GM18868 (cell line): ENCODE results near the gene ZFP36.
"Not testable (repeated sequence)": the region's sequence is repeated elsewhere in the genome, so short reads cannot be mapped to it uniquely, and the experiment has no call there.

Source experiments
- ATAC-seq: cut with Tn5 transposase; IDR thresholded peaks from one replicate; pipeline ENCODE4 v1.9.1; 2021; ENCODE audit warnings: mild to moderate bottlenecking, moderate library complexity; ENCODE audit not compliant: unreplicated experiment

The ZFP36 gene, protein sequence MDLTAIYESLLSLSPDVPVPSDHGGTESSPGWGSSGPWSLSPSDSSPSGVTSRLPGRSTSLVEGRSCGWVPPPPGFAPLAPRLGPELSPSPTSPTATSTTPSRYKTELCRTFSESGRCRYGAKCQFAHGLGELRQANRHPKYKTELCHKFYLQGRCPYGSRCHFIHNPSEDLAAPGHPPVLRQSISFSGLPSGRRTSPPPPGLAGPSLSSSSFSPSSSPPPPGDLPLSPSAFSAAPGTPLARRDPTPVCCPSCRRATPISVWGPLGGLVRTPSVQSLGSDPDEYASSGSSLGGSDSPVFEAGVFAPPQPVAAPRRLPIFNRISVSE

DNA sequence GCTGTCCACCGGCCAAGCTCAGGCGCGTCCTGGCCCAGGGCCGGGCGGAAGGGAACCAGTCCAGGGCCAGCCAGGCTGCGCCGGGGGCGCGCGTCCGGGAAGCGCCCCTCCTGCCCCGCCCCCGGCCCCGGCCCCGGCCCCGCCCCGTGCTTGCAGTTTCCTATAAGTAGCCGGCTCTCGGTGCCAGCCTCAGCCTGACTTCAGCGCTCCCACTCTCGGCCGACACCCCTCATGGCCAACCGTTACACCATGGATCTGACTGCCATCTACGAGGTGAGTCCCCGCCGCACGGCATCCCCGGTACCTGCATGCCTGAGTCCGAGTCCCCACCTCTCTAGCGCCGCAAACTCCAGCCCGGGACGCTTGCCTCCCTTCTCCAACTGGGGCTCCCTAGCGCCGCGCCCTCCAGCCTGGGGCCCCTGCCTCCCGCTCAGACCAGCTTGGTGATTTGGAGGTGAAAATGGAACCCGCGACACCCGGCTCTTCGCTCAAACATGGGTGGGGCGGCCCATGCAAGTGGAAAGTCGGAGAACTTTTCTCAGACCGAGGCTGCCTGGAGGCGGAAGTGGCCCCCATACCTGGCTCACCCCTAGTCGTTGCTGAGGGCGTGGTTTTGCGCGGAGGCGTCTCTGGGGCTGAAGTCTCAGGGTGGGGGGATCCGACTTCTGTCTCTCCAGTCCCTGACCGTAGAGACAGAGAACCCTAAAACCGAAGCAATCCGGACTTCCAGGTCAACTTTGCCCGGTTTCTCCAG, at the start of gene ZFP36:
Gene ZFP36 (plus strand): TSS at position 192 of the 754 bp plus-strand sequence. CDS start 58 bp downstream, at position 250.
- ATAC-seq: peak; percentile 17

DNA sequence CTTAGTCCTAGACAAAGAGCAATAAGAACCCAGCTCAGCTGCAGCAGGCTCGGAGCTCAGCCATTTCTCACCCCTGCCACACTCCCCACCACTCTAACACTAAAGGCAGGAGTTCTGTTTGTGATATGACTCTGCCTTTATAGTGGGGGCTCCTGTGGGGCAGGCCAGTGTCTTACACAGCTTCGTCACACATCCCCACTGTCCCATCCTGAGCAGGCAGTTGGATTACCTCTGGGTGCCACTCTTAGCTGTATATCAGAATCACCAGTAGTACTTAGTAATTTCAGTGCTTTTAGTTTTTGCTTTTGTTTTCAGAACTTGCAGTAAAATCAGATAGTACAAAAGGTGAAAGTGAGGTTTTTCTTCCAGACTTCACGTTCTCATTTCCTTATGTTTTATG, 47.6 kb upstream of the ZFP36 start:
- no peak for ATAC-seq

DNA sequence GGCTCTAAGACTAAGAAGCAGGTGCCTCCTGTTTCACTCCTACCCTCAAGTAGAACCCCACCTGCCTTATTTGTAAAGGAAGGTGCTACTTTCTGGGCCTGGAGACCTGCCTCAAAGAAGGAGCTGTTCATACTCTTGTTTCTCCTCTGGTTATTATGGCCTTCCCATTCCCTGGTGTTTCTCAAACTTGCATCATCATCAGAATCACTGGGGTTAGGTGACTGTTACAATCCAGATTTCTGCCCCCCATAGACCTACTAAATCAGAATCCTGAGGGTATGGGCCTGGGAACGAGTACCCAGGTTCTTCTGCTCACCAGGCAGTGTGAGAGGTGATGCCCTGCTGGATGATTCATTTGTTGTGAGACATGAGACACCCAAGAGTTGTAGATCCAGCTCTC, 46.0 kb upstream of the ZFP36 start:
- no peak for ATAC-seq

DNA sequence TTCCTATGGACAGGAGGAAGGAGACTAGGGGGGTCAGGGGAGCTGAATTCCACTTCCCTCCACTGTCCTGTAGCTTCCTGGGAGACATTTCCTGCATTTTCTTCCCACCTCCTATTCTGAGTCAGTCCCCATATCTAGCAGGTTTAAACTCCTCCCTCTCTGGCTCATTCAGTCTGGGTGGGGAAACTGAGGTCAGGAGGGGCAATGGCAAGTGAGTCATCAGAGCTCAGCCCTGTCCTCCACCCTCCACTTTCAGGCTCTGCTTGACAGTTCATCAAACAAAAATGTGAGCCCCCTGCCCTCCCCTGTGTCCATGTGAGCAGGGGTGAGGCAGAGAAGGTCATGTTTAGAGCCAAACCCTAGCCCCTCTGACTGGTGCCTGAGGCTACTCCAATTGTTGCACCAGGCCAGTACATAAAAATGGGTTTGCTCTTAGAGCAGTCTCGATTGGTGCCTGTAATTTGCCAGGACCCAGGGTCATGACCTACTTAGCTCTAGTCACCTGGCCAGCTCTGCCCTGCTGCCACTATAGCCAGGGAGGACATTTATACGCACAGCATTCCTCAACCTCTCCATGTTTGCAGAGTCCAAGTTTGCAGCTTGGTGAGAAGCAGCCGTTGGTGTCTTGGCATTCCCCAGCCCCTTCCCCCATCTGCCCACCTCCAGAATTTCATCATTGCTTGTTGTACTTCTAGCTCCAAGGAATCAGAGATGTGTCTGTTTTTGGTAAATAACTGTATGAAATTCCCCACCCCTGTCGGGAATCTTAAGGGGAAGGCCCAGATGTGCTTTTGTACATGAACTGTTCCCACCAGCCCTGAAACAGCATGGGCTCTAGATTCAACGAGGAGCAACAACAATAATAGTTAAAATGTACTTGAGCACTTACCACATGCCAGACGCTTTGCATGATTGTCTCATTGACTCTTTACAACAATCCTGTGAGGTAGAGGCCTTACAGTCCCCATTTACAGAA, 43.7 kb upstream of the ZFP36 start:
- no peak for ATAC-seq

DNA sequence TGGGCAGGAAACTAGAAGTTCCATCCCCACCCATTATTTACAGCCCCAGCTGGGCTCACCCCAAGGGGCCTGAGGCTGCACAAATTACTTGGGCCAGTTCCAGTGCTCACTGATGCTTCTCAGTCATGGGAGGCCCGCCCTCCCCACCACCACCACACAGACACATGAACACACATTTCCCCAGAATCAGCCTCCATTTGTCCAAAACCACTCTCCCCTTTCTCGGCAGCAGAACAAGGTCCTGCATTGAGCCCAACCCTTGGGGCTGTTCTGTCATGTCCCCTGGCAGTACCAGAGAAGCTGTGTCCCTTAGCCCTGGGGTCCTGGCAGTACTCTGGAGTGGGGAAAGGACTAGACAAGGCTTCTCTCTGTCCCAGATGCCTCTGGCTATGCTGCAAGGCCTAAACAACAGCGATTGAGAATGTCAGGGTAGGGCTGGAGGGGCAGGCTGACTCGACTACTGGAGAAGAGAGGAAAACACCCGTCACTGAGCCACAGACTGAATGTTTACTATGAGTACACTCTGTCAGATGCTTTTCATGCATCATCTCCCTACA, 42.7 kb upstream of the ZFP36 start:
- ATAC-seq: no peak

DNA sequence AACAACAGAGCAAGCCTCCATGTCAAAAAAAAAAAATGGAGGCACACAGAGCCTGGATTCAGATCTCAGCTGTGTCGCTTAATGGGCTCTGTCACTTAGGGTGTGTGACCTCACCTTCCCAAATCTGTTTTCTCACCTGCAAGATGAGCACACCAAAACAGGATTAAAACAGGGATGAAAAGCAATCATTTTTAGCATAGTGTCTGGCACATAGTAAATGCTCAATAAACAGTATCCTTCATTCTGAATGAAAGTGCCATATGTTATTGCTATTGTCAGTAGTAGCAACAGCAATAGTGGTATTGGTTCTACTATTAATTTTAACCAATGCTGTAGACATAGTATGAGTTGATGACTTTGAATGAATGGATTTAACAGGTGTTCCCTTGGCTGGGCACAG, 41.1 kb upstream of the ZFP36 start:
- no peak for ATAC-seq

DNA sequence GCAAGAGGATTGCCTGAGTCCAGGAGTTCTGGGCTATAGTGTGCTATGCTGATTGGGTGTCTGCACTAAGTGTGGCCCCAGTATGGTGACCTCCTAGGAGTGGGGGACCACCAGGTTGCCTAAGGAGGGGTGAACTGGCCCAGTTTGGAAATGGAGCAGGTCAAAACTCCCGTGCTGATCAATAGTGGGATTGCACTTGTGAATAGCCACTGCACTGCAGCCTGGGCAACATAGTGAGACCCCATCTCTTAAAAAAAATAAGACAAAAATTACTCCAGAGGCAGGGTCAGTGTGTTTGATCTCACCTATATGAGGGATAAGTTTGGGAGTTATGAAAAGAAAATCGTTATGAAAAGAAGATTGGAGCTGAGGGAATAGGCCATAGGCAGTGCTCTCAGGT, 37.4 kb upstream of the ZFP36 start:
- ATAC-seq: no peak

DNA sequence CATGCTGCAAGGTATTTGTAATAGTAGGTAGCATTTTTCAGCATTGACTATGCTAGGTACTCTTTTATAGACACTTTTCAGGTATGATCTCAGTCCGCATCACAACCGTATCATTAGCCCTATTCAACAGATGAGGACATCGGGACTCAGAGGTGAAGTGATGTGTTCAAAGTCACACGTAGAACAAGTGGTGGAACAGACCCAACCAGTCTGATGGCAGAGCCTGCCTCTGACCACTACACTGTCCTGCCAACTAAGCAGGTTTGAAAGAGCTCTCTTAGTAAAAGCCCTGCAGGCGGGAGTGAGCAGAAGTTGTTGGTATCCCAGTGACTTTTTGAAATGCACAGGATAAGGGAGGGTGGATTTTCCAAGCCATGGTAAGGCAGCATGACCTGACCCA, 35.9 kb upstream of the ZFP36 start:
- no peak for ATAC-seq

DNA sequence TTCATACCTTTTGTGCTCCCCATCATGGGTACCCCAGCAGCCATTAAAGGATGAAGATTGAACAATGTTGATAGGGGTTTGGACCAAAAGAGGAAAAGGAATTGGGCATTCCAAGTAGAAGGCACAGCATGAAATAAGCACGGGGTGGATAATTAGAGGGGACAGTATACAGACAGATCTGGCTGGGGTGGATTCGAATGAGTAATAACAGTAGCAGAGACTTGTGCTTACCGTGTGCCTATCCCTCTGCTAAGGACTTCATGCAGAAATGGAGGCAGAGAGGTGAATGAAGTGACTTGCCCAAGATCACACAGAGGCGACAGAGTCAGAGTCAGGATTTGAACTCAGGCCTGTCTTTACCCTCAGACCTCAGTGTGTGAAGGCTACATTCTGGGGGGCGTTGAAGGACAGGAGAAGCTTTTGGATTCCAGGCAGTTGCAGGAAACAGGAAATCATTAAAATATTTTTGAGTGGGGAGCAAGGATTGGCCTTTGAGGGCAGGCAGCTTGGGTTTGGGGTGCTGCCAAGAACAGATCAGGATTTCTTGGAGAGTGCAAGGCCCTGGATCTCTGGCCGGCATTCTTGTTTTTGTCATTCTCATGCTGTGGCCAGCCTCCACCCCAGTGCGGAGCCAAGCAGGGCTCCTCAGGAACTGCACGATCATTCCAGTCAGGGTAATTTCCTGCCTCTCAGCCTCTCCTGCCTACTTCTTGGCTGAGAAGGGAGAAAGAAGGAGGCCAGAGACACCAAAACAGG, 34.4 kb upstream of the ZFP36 start:
- no peak for ATAC-seq

DNA sequence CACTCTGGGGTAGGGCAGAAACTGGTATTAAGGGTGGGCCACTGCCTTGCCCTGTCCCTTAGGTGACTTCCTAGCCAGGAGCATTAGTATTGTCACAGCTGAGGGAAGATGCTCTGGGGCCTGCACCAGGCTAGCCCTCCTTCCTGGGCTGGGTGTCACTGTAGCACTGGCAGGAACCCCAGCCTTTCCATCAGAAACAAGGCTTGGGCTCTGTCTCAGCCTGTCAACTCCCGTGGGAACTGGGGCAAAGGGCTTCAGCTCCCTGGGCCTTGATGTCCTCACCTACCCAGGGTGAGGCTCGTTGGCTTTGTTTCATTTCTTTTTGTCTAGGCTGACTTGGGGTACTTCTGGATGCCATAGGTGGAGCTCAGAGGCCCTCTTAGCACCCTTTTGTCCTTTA, 33.7 kb upstream of the ZFP36 start:
- no peak for ATAC-seq

DNA sequence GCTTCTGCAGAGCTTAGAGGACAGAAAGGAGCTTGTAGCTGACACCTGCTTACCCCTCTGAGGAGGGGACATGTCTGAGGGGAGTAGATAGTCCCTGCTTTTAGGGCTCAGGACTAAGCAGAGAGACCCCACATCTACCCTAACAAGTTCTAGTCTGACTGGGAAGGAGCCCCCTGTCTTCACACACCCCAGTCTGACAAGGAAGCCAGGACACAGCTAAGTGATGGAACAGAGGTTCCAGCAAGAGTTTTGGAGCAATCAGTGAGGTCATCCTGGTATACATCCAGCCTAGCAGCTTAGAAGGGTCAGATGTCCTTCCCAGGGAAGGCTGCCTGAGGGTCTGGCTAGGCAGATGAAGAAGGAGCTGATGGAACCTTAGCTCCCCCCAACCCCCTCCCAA, 30.7 kb upstream of the ZFP36 start:
- no peak for ATAC-seq

DNA sequence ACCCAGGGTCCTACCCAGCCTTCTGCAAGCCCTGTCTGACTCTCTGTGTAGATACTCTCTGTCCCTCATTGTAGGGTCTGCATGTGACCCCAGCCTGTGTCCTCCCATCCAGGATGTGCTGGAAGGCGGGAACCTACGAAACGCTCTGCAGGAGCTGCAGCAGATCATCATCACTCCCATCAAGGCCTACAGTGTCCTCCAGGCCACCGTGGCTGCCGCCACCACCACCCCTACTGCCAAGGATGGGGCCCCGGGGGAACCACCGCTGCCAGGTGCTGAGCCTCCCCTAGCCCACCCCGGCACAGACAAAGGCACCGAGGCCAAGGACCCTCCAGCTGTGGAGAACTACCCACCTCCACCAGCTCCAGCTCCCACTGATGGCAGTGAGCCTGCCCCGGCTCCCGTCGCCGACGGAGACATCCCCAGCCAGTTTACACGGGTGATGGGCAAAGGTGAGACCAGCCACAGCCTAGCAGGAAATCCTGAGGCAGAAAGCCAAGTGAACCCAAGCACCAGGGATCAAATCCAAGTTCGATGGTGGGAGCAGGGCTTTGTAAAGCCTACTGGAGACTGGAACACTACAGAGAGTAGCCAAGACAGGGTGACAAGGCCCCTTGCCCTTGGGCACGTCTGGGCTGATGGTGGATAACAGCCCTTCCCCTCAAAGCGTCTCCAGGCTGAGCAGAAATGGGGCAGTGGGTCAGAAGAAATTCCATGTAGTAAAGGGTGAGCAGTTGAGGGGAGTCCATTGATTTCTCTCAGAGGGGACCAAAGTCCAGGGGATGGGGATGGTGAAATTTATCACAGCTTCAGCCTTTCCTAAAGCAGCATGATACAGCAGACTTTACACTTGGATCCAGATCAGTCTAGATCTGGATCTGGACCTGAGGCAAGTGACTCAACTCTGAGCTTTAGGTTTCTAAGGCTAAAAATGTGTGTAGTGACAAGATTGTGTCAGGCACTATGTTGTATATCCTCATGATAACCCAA, 29.0 kb upstream of the ZFP36 start:
- ATAC-seq: no peak

DNA sequence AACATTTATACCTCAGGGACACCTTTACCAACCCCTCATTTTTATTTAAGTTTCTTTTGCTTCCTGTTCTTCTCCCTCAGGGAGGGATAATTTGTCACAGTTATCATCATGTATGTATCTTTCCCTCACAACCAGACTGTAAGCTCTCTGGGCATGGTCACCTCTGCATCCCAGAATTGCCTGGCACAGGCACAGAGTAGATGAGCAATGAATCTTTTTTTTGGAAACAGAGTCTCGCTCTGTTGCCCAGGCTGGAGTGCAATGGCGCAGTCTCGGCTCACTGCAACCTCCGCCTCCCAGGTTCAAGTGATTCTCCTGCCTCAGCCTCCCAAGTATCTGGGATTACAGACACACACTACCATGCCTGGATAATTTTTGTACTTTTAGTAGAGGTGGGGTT, 27.3 kb upstream of the ZFP36 start:
- ATAC-seq: not testable (repeated sequence)

DNA sequence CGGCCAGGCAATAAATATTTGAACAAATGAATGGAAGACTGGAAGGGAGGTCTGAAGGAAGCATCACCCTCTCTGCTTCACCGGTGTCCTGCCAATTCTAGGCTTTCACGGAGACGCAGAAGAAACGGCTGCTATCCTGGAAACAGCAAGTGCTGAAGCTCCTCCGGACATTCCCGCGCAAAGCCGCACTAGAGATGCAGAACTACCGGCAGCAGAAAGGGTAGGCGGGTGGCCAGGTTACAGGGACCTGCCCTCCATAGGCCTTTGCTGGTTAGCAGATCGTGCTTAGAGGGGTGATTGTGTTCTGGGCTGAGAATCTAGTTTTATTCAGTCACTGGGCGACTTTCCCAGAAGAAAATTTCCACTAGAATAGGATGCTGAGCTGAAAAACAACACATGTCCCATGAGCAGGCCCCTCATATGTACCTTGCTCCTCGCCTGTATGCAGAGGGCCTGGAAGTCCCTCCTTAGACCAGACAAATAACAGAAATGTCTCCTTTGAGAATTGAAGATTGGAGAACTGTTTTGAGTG, 26.7 kb upstream of the ZFP36 start:
- ATAC-seq: no peak

DNA sequence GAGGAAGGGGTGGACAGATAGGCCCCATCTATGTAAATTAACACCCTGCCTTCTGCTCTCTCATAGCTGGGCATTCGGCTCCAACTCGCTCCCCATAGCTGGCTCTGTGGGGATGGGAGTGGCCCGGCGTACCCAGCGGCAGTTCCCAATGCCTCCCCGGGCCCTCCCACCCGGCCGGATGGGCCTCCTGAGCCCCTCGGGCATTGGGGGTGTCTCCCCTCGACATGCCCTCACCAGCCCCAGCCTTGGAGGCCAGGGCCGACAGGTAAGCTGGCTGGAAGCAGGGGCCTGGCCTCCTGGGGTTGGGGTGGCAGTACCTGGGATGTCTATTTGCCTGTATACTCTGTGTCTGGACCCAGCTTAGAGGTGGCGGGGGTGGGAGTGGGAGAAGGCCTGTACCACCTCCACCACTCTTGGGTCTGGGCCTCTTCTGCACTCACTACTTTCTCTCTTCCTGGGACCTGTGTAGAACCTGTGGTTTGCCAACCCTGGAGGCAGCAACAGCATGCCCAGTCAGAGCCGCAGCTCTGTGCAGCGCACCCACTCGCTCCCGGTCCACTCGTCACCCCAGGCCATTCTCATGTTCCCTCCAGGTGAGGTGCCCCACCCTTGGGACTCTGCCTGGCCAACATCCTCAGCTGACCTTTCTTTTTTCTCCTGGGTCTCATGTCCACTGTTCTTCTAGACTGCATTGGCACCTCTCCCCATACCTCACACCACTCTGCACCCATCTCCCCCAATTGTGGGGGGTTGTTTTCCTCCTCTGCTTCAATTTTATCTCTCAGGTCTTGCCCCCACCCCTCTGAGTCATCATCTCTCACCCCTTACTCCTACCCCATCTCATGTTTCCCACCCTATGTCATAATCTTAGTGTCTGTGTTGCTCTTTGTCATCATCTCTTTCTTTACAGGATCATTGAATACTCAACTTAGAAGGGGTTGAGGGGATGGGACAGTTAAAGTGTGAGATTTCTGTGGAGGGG, 25.8 kb upstream of the ZFP36 start:
- ATAC-seq: no peak

DNA sequence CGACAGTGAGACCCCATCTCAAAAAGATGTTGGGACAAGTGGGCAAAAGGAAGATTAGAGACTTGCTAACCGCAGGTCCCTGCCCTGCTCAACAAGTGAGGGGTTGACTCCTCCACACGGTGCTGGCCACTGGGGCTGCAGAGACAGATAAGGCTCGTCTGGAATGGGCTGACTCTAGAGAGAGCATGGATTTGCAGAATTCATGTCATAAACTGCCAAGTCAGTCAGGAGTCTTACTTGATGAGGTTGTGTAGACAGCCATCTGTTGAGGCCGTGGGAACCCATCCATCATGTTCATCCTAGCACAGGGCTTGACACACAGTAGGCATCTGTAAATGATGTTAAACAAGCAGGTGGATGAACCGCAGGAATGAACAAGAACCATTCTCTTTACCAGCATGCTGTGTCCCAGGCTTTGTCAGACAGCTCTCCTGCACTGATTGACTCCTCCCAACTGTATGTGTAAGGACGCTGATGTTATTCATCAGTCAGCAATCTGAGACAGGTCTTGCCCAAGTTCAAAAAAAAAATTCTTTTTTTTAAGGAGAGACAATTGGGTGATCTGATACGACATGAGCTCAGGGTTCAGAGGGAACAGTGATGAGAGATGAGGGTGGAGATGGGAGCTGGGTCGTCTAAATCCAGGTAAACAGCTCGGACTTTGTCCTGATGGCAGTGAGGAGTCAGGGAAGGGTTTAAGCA, 24.6 kb upstream of the ZFP36 start:
- ATAC-seq: no peak
